Neural cell (in vitro differentiated cells): ENCODE measurements around the gene LGI4.

Experiments
- CTCF ChIP-seq: fragments of 450-650 bp; IDR thresholded peaks from 2 replicates; pipeline ENCODE4 v1.5.1; 2014; ENCODE audit warnings: antibody characterized with exemption, mild to moderate bottlenecking, moderate library complexity; ENCODE audit not compliant: poor library complexity, severe bottlenecking
- EP300 ChIP-seq: fragments of 450-650 bp; conservative IDR thresholded peaks from 2 replicates; pipeline ENCODE4 v1.6.1; 2014; ENCODE audit warnings: antibody characterized with exemption, mild to moderate bottlenecking, moderate library complexity; ENCODE audit not compliant: poor library complexity, severe bottlenecking
- EZH2 ChIP-seq: fragments of 200-600, 300-800 bp; shearing (Covaris generic), sonication (generic); IDR thresholded peaks from 2 replicates; pipeline ENCODE4 v1.6.1; 2014; ENCODE audit warnings: antibody characterized with exemption, low read length, borderline replicate concordance, mild to moderate bottlenecking; ENCODE audit not compliant: insufficient read depth, poor library complexity, severe bottlenecking
- MXI1 ChIP-seq: fragments of 450-650 bp; conservative IDR thresholded peaks from 2 replicates; pipeline ENCODE4 v1.6.1; 2014; ENCODE audit warnings: antibody characterized with exemption, mild to moderate bottlenecking; ENCODE audit not compliant: poor library complexity, severe bottlenecking
- POLR2AphosphoS5 ChIP-seq: IDR thresholded peaks from 2 replicates; pipeline ENCODE4 v1.6.1; 2012
- RAD21 ChIP-seq: fragments of 450-650 bp; conservative IDR thresholded peaks from 2 replicates; pipeline ENCODE4 v1.6.1; 2014; ENCODE audit warnings: antibody characterized with exemption, mild to moderate bottlenecking, moderate library complexity
- REST ChIP-seq: IDR thresholded peaks from 2 replicates; pipeline ENCODE4 v1.6.1; 2012; ENCODE audit warnings: borderline replicate concordance
- SMC3 ChIP-seq: fragments of 450-650 bp; conservative IDR thresholded peaks from 2 replicates; pipeline ENCODE4 v1.6.1; 2014; ENCODE audit warnings: antibody characterized with exemption, mild to moderate bottlenecking, moderate library complexity; ENCODE audit not compliant: poor library complexity
- TAF1 ChIP-seq: IDR thresholded peaks from 2 replicates; pipeline ENCODE4 v1.6.1; 2012; ENCODE audit warnings: low read depth

DNA sequence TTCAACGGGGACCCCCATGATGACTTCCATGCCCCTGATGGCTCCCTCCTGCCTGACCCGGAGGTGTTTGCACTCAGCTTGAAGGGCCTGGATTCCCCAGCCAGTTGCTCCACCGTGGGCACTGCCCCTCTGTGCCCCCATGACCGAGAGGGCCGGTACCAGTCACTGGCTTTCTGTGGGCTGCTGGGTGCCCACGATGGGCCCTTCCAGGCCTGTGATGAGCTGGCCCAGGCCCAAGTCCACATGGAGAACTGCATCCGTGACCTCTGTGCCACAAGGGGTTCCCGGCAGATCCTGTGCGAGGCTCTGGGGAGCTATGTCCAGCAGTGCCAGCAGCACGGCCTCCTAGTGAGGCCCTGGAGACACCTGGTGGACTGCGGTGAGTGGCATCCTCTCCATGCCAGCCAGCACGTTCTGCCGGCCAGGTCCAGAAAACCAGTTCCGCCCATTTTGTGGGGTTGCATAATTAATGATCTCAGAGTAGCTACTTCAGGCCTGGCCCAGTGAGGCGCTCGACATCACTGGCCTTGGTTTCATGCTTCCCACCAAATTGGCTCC lies 54.2 kb downstream of the LGI4 start:
- TF ChIP-seq CTCF (no peak), EZH2 (no peak), EP300 (no peak), REST (no peak), MXI1 (no peak), POLR2AphosphoS5 (no peak), RAD21 (no peak), SMC3 (no peak), TAF1 (no peak)
